ENCODE results near the gene CABLES1.

GRCh38 chr18:23154823-23155500 is 19.7 kb downstream of the CABLES1 start:
- TF ChIP-seq, protein P1, sequence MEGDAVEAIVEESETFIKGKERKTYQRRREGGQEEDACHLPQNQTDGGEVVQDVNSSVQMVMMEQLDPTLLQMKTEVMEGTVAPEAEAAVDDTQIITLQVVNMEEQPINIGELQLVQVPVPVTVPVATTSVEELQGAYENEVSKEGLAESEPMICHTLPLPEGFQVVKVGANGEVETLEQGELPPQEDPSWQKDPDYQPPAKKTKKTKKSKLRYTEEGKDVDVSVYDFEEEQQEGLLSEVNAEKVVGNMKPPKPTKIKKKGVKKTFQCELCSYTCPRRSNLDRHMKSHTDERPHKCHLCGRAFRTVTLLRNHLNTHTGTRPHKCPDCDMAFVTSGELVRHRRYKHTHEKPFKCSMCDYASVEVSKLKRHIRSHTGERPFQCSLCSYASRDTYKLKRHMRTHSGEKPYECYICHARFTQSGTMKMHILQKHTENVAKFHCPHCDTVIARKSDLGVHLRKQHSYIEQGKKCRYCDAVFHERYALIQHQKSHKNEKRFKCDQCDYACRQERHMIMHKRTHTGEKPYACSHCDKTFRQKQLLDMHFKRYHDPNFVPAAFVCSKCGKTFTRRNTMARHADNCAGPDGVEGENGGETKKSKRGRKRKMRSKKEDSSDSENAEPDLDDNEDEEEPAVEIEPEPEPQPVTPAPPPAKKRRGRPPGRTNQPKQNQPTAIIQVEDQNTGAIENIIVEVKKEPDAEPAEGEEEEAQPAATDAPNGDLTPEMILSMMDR (IDR thresholded peaks at IDR 0.05; ENCODE audit: insufficient read depth, low read length), result no peak
- TF ChIP-seq SPI1 (IDR thresholded peaks at IDR 0.05; ENCODE audit: borderline replicate concordance, low read depth) (no peak), POLR2AphosphoS5 (IDR thresholded peaks at IDR 0.05; ENCODE audit: low read depth) (no peak)

Measured in HL-60 (cell line).